Measurements from ENCODE around the gene LRP6.

The LRP6 gene

GRCh38 chr12:12069821-12070548 is 196.9 kb downstream of the LRP6 start:
- DNase-seq = no peak

GRCh38 chr12:12068751-12069150 is 198.1 kb downstream of the LRP6 start:
- no peak for DNase-seq
